Neutrophil (primary cell): ENCODE measurements around the gene ANKRD65.
"Not testable (repeated sequence)": the region's sequence is repeated elsewhere in the genome, so short reads cannot be mapped to it uniquely, and the experiment has no call there.

ENCODE experiments used
- H3K27ac ChIP-seq: fragments of 200-600 bp; sonication (generic); 2 replicates; pipeline ENCODE4 v1.5.1; 2016; ENCODE audit warnings: mild to moderate bottlenecking, moderate library complexity
- H3K27me3 ChIP-seq: fragments of 200-600 bp; sonication (generic); 2 replicates; pipeline ENCODE4 v1.6.0; 2016; ENCODE audit warnings: mild to moderate bottlenecking
- H3K36me3 ChIP-seq: fragments of 200-600 bp; sonication (generic); 2 replicates; pipeline ENCODE4 v1.5.1; 2017
- H3K4me1 ChIP-seq, 2 experiments: fragments of 200-600 bp in 1 of 2; sonication (generic) in 1 of 2; 1 replicate in 1 of 2; 2 replicates in 1 of 2; pipeline versions ENCODE4 v1.5.1 to v1.6.1; 2013 to 2016; ENCODE audit warnings: low read depth in 1 of 2, low read length in 1 of 2, mild to moderate bottlenecking in 1 of 2, moderate library complexity in 1 of 2; ENCODE audit not compliant: control insufficient read depth in 1 of 2, insufficient read depth in 1 of 2
- H3K4me3 ChIP-seq, 2 experiments: fragments of 200-600 bp in 1 of 2; sonication (generic) in 1 of 2; 1 replicate in 1 of 2; 2 replicates in 1 of 2; pipeline ENCODE4 v1.5.1; 2013 to 2016; ENCODE audit warnings: low read depth in 1 of 2, low read length in 1 of 2, mild to moderate bottlenecking in 1 of 2, moderate library complexity in 1 of 2
- H3K9me3 ChIP-seq: fragments of 200-600 bp; sonication (generic); 2 replicates; pipeline ENCODE4 v1.5.1; 2016
- CTCF ChIP-seq: fragments of 200-600 bp; sonication (generic); IDR thresholded peaks from 2 replicates; pipeline ENCODE4 v1.5.1; 2016; ENCODE audit warnings: antibody characterized with exemption

The ANKRD65 gene

DNA sequence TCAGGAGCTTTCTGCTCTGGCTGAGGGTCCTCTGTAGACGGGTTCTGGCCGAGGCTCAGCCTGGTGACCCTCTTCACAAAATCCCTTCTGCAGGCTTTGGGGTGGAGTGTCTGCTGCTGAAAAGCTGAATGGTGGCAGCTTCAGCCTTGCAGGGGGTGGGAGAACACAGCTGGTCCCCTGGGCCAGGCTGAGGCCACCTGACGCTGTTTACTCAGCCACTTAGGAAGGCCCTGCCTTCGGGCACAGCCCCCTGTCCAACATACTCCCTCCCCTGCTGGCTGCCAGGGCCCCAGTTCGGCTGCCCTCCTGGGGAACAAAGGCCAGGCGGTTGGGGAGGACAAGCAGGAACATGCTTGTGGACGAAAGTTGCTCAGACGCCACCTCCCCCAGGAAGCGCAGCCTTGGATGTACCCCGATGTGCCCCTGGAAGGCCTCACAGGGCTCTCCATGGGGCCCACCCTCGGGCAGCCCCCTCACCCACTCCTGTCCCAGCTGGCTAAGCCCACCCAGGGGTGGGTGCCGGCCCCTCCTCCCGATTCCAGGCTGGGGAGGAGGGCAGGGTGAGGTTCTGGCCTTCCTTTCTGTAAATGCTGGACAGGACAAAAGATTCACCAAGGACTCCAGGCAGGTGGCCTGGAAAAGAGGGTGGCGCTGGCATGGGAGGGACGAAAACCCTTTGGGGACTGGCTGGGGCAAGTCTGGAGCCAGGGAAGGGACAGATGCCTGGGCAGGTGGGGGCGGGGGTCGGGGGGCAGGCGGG, at the start of gene ANKRD65:
Gene ANKRD65, minus strand, starts transcription at position 130 of the 760 bp plus-strand sequence. CDS start 271 bp downstream, outside the sequence.
- H3K27ac ChIP-seq = no peak within 1 kb of the TSS
- no peak for TF ChIP-seq CTCF
- H3K4me3 ChIP-seq = no peak within 1 kb of the TSS
- peaks cover 88% of the 10 kb centered on the region for H3K27me3 ChIP-seq
- H3K36me3 ChIP-seq = no peaks in the 10 kb centered on the region
- H3K9me3 ChIP-seq = no peaks in the 10 kb centered on the region
- no peaks in the 10 kb centered on the region for H3K4me1 ChIP-seq

DNA sequence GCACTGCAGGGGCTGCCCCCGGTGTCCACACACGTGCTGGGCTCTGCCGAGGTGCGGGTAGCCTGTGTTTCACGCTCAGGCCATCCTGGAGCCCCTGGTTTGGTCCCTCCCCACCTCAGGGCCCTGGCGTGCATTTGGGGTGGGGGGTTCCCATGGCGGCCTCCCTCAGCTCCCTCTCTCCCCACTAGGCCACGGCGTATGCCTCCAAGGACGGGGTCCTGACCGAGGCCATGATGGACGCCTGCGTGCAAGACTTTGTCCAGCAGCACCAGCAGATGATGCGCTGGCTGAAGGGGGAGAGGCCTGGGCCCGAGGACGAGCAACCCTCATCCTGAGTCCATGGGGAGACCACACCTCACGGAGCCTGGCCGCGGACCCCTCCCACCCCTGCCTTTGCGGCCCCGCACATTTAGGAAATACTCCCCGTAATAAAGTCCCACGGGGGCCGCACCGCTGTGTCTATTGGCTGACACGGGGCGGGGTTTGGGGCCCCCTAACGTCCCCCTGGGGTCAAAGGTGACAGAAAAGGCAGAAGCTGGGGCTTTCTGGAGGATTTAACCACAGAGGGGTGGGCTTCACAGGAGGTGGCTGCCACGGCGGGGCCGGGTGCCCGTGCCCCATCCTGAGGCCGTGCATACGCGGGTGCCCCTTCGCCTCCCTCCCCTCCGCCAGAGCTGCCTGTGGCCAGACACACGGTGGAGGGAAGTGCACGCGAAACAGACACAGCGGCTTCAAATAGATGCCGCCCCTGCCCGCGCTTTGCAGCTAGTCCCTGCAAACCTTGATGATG, 47.3 kb upstream of the ANKRD65 start:
- not testable (repeated sequence) for H3K27ac ChIP-seq, H3K27me3 ChIP-seq, H3K36me3 ChIP-seq, H3K9me3 ChIP-seq, H3K4me3 ChIP-seq
- H3K4me1 ChIP-seq = peaks cover 12% of the 10 kb centered on the region in 2 experiments

DNA sequence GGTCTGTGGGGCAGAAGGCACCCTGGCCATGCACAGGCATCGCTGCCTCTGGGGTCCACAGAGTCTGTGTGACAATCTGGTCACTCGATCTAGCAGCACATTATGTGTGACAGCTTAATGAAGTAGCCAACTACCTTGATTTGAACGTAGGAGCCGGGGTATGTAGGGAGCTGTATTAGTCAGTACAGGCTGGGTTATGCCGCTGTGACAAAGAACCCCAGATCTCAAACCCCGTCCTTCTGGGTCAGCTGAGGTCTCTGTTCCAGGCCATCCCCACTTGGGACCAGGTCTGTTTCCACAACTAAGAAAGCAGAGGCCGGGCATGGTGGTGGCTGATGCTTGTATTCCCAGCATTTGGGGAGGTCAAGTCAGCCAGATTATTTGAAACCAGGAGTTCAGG, 42.2 kb upstream of the ANKRD65 start:
- no peak overlapping the region for H3K4me3 ChIP-seq
- no peak overlapping the region for H3K27ac ChIP-seq
- no peaks in the 10 kb centered on the region for H3K9me3 ChIP-seq
- no peaks in the 10 kb centered on the region for H3K36me3 ChIP-seq
- H3K4me1 ChIP-seq = no peaks in the 10 kb centered on the region
- H3K27me3 ChIP-seq = peaks cover 22% of the 10 kb centered on the region
- TF ChIP-seq CTCF = no peak

DNA sequence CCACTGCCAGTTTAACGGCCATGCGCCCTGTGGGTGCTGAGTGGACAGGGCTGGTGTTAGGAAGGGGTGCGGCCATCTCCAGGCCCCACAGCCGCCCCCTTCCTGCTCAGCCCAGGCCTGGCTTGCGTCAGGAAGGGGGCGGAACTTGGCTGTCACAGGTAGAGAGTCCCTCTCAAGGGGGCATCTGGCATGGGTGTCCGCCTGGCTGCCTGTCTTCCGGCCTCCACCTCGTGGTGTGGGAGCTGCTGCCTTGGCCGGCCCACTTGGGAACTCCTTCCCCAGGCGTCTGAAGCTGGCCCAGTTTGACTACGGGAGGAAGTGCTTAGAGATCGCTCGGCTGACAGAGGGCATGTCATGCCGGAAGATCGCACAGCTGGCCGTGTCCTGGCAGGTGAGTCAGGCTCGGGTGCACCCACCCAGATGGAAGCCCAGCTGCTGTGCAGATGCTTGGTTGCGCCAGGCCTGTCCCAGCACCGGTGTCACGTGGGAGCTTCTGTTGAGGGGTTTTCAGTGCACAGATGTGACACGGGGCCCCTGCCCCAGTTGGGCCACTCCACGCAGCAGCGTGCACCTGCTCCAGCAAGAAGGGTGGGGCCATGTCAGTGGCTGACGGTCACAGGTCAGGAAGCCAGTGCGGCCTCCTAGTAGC, 41.4 kb upstream of the ANKRD65 start:
- Histone ChIP-seq H3K27ac (no peak overlapping the region), H3K4me3 (no peak overlapping the region)

DNA sequence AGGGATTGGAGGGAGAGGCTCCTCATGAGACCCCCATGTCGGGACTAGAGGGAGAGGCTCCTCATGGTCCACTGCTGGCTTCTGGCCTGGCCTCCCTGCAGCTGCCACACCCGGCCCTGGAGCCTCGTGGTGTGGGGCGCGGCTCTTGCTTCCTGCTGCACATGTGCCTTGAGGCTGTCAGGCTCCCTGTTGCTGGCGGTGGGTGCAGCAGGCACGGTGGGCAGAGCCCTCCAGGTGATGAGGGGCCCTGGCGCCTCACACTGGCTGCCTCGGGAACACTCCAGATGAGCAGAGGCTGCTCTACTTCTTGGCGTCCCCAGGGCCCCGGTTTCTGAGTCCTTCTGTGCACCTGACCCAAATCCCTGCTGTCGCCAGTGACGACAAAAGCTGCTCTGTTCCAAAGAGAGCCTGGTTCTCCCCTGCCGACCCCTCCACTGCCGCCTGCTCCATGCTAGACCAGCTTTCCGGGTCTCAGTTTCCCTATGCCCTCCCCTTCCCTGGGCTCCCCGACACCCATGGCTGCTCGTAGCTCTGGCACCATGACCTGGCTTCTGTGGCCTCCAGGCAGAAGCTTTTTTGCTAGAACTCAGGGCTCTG, 40.7 kb upstream of the ANKRD65 start:
- no peaks in the 10 kb centered on the region for H3K9me3 ChIP-seq
- H3K27ac ChIP-seq = no peak overlapping the region
- H3K36me3 ChIP-seq = no peaks in the 10 kb centered on the region
- TF ChIP-seq CTCF = no peak
- no peak overlapping the region for H3K4me3 ChIP-seq
- H3K4me1 ChIP-seq = no peaks in the 10 kb centered on the region
- H3K27me3 ChIP-seq = peaks cover 22% of the 10 kb centered on the region

More for the DNA sequence above, 41.4 kb upstream of the ANKRD65 start:
- H3K4me1 ChIP-seq = no peaks in the 10 kb centered on the region
- no peaks in the 10 kb centered on the region for H3K9me3 ChIP-seq
- H3K27me3 ChIP-seq = peaks cover 22% of the 10 kb centered on the region
- no peak for TF ChIP-seq CTCF
- H3K36me3 ChIP-seq = no peaks in the 10 kb centered on the region
